Islet of Langerhans (tissue), 1 donor: ENCODE results near the gene EVA1C.
"Not testable (repeated sequence)": the region's sequence is repeated elsewhere in the genome, so short reads cannot be mapped to it uniquely, and the experiment has no call there.

Source experiments
- FAIRE-seq: peaks from one replicate; lab custom pipeline; 2011; peaks lifted over from hg19 to GRCh38; lab: Jason Lieb, UNC

EVA1C gene

GRCh38 chr21:32424674-32425073 lies 12.2 kb downstream of the EVA1C start:
- FAIRE-seq: no peak

GRCh38 chr21:32425628-32426027 lies 13.1 kb downstream of the EVA1C start:
- FAIRE-seq: no peak

- no peak for FAIRE-seq
These were observed 13.6 kb downstream of the EVA1C start for GRCh38 chr21:32426066-32426465.

- FAIRE-seq: no peak
These were observed 14.1 kb downstream of the EVA1C start for GRCh38 chr21:32426592-32427051.

- FAIRE-seq: no peak
These were observed 15.6 kb downstream of the EVA1C start for GRCh38 chr21:32427958-32428623.

GRCh38 chr21:32432982-32433660 lies 20.6 kb downstream of the EVA1C start:
- FAIRE-seq: not testable (repeated sequence)

- FAIRE-seq: no peak
These were observed 25.2 kb downstream of the EVA1C start for GRCh38 chr21:32437729-32438128.

- no peak for FAIRE-seq
These were observed 30.2 kb downstream of the EVA1C start for GRCh38 chr21:32442566-32443318.

GRCh38 chr21:32445101-32445500 lies 32.6 kb downstream of the EVA1C start:
- FAIRE-seq: no peak

- FAIRE-seq: not testable (repeated sequence)
These were observed 33.9 kb downstream of the EVA1C start for GRCh38 chr21:32446440-32446839.

GRCh38 chr21:32447224-32447623 lies 34.7 kb downstream of the EVA1C start:
- FAIRE-seq: no peak

GRCh38 chr21:32448803-32449594 lies 36.5 kb downstream of the EVA1C start:
- FAIRE-seq: no peak

GRCh38 chr21:32450881-32451701 lies 38.6 kb downstream of the EVA1C start:
- not testable (repeated sequence) for FAIRE-seq

- FAIRE-seq: not testable (repeated sequence)
These were observed 39.7 kb downstream of the EVA1C start for GRCh38 chr21:32452191-32452590.

GRCh38 chr21:32452641-32453040 lies 40.1 kb downstream of the EVA1C start:
- FAIRE-seq: no peak

GRCh38 chr21:32455548-32455947 lies 43.0 kb downstream of the EVA1C start:
- FAIRE-seq: no peak

- no peak for FAIRE-seq
These were observed 44.0 kb downstream of the EVA1C start for GRCh38 chr21:32456497-32456918.

GRCh38 chr21:32457360-32457840 lies 44.9 kb downstream of the EVA1C start:
- FAIRE-seq: no peak

- FAIRE-seq: no peak
These were observed 45.5 kb downstream of the EVA1C start for GRCh38 chr21:32457962-32458361.

- FAIRE-seq: no peak
These were observed 47.5 kb downstream of the EVA1C start for GRCh38 chr21:32459972-32460371.

- no peak for FAIRE-seq
These were observed 49.0 kb downstream of the EVA1C start for GRCh38 chr21:32461503-32461902.
